Large intestine (tissue), 3 donors: ENCODE results near the gene CDYL. TPM values are rescaled to one million over a fixed set of nuclear protein-coding genes. Genes with fewer than 3 reads are reported as not detected.
A peak's percentile ranks its signal among the peaks of the same experiment; 100 is the strongest.

ENCODE experiments used
- DNase-seq, 2 donors: peaks; one replicate each; pipeline versions ENCODE4 v3.0.0 to v3.0.0-alpha.2; 2013
- H3K27ac ChIP-seq: one replicate; pipeline ENCODE4 v1.5.1; 2013; ENCODE audit warnings: low read length
- H3K27me3 ChIP-seq: 2 replicates; pipeline ENCODE4 v1.6.1; 2013; ENCODE audit warnings: low read length; ENCODE audit not compliant: control insufficient read depth, insufficient read depth
- H3K36me3 ChIP-seq: 2 replicates; pipeline ENCODE4 v1.6.1; 2013; ENCODE audit warnings: low read length; ENCODE audit not compliant: control insufficient read depth, insufficient read depth
- H3K4me1 ChIP-seq: one replicate; pipeline ENCODE4 v1.6.1; 2013; ENCODE audit warnings: low read length; ENCODE audit not compliant: control insufficient read depth, insufficient read depth
- H3K4me3 ChIP-seq: one replicate; pipeline ENCODE4 v1.5.1; 2013; ENCODE audit warnings: low read length
- H3K9me3 ChIP-seq: one replicate; pipeline ENCODE4 v1.6.1; 2013; ENCODE audit warnings: mild to moderate bottlenecking, low read depth, low read length, moderate library complexity; ENCODE audit not compliant: control insufficient read depth
- WGBS: methylation state at CpG from one replicate; pipeline ENCODE4 v1.1.5; 2013; ENCODE audit warnings: low lambda C conversion rate; ENCODE audit not compliant: insufficient coverage; 5-methylcytosine and 5-hydroxymethylcytosine counted together
- polyA plus RNA-seq: library from polyadenylated mRNA; unstranded; fragments of 120-200 nt; gene quantifications from one replicate; pipeline ENCODE4 v1.2.1, GENCODE V29; 2013

CDYL gene
- polyA plus RNA-seq, 1 donor = 15.4 TPM

DNA sequence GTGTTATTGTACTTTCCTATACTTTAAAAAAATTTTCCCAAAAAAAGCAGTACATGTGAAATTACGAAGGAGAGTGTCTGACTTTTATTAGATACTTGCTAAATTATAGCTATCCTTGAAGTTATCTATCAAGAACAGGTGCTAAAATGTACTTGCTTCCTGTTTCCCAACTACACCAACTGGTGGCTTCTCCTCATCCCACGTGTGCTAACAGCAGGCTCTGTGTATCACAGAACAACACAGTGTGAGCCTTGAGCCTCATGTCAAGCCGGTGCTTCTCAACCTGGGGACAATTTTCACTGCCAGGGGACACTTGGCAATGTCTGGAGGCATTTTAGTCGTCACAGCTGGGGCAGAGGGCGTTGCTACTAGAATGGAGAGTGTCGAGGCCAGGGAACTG, 36.2 kb upstream of the CDYL start:
- peaks cover 11% of the 10 kb centered on the region for H3K4me1 ChIP-seq
- 60% methylated on average over 1 of the region's 6 CpGs for WGBS

DNA sequence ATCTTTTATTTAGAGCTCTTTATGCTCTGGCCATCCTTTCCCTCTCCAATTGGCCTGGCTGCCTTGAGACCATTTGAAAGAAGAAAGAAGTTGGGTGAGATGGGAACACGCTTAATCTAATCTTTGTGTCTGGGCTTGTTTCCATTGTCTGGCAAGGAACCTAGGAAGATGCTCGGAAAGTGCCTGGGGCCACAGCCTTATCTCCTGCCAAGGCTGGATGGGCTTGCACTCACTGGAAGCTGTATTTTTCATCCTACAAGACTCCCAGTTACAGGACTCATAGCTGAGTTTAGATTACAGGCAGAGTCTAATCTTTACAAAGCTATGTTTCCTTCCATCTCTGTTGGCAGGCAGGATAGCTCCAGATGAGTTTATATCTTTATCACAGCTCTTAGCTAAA, 33.1 kb upstream of the CDYL start:
- H3K36me3 ChIP-seq = no peaks in the 10 kb centered on the region
- no peak overlapping the region for H3K27ac ChIP-seq
- H3K4me3 ChIP-seq = no peak overlapping the region
- H3K4me1 ChIP-seq = peaks cover 11% of the 10 kb centered on the region
- DNase-seq = no peak
- no CpG with 5 or more reads among the region's 2 CpGs for WGBS
- no peaks in the 10 kb centered on the region for H3K27me3 ChIP-seq
- H3K9me3 ChIP-seq = no peaks in the 10 kb centered on the region

More for the DNA sequence above, 36.2 kb upstream of the CDYL start:
- H3K4me3 ChIP-seq = no peak overlapping the region
- H3K27me3 ChIP-seq = no peaks in the 10 kb centered on the region
- H3K36me3 ChIP-seq = no peaks in the 10 kb centered on the region
- H3K27ac ChIP-seq = no peak overlapping the region
- H3K9me3 ChIP-seq = no peaks in the 10 kb centered on the region
- DNase-seq = no peak

- no peaks in the 10 kb centered on the region for H3K36me3 ChIP-seq
- H3K27ac ChIP-seq = peak overlapping the region; percentile 7
- H3K4me1 ChIP-seq = peaks cover 11% of the 10 kb centered on the region
- peak; percentile 67 to 80 for DNase-seq
- WGBS = no CpG with 5 or more reads among the region's 5 CpGs
- H3K9me3 ChIP-seq = no peaks in the 10 kb centered on the region
- no peak overlapping the region for H3K4me3 ChIP-seq
- no peaks in the 10 kb centered on the region for H3K27me3 ChIP-seq
Measured at GRCh38 chr6:4743926-4744325, 32.3 kb upstream of the CDYL start.

- Histone ChIP-seq H3K9me3 (no peaks in the 10 kb centered on the region), H3K27ac (no peak overlapping the region), H3K36me3 (no peaks in the 10 kb centered on the region), H3K4me1 (peaks cover 11% of the 10 kb centered on the region), H3K4me3 (no peak overlapping the region), H3K27me3 (no peaks in the 10 kb centered on the region)
- no peak for DNase-seq
- no CpG with 5 or more reads among the region's 2 CpGs for WGBS
Measured at GRCh38 chr6:4747588-4747987, 28.6 kb upstream of the CDYL start.

DNA sequence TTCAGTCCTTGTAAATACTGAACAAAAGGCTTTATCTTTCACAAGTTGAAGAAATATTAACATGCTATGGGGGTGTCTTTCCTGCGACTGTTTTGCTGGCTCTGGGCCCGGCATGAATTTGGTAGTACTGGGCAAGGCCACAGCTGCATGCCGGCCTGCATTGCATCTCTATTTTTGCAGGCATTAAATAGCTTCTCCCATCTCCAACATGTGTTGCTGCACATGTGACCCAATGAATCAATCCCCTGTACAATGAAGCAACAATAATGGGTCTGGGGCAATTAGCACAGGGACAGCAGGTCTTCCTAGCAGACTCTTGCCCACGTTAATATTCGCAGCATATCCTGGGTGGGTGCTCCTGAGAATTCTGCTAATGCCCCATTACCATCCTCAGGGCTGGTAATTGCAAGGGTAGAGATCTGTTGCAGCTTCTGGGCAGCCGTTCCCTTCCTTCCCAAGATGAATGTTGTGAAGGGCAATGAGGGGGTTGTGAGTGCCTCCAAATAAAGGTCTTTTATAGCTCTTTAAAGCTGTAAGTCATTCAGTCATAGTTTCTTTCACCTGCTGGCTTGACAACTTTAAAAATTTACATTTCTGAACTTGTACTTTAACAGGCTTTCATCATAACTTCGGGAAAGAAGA, 24.3 kb upstream of the CDYL start:
- no peaks in the 10 kb centered on the region for H3K9me3 ChIP-seq
- 80% methylated on average over 1 of the region's 7 CpGs for WGBS
- H3K36me3 ChIP-seq = no peaks in the 10 kb centered on the region
- H3K4me1 ChIP-seq = no peaks in the 10 kb centered on the region
- H3K4me3 ChIP-seq = no peak overlapping the region
- DNase-seq = no peak
- H3K27ac ChIP-seq = no peak overlapping the region
- no peaks in the 10 kb centered on the region for H3K27me3 ChIP-seq

DNA sequence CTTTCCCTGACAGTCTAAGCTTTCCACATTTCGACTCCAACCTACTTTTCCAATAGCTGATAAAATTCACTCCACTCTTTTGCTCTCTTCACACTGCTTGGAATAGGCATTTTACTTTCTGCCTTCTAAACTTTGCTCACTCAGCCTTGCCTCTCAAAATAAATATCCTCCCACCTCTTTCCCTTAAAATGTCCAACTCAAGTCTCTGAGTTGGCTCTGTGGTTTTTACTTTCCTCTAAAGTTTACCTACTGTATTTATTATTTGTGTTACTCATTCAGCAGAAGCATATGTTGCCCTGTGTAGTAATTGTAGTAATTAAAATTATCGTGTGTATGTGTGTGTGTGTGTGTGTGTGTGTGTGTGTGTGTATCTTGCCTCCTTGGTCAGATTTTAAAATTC, 20.0 kb upstream of the CDYL start:
- 70% methylated on average over 2 of the region's 2 CpGs for WGBS

GRCh38 chr6:4759997-4760396, 16.2 kb upstream of the CDYL start:
- Histone ChIP-seq H3K4me1 (no peaks in the 10 kb centered on the region), H3K4me3 (no peak overlapping the region), H3K27me3 (no peaks in the 10 kb centered on the region), H3K27ac (no peak overlapping the region), H3K9me3 (peaks cover 7% of the 10 kb centered on the region), H3K36me3 (no peaks in the 10 kb centered on the region)
- no CpG with 5 or more reads among the region's 1 CpG for WGBS
- no peak for DNase-seq

More for the DNA sequence above, 20.0 kb upstream of the CDYL start:
- Histone ChIP-seq H3K27ac (no peak overlapping the region), H3K4me1 (no peaks in the 10 kb centered on the region), H3K4me3 (no peak overlapping the region), H3K36me3 (no peaks in the 10 kb centered on the region), H3K9me3 (no peaks in the 10 kb centered on the region), H3K27me3 (no peaks in the 10 kb centered on the region)
- DNase-seq = no peak

GRCh38 chr6:4760773-4761172, 15.4 kb upstream of the CDYL start:
- peaks cover 7% of the 10 kb centered on the region for H3K9me3 ChIP-seq
- 100% methylated on average over 1 of the region's 3 CpGs for WGBS
- no peak overlapping the region for H3K4me3 ChIP-seq
- H3K36me3 ChIP-seq = no peaks in the 10 kb centered on the region
- DNase-seq = no peak
- H3K27me3 ChIP-seq = no peaks in the 10 kb centered on the region
- no peak overlapping the region for H3K27ac ChIP-seq
- H3K4me1 ChIP-seq = no peaks in the 10 kb centered on the region

GRCh38 chr6:4762294-4762693, 13.9 kb upstream of the CDYL start:
- no peak overlapping the region for H3K27ac ChIP-seq
- H3K27me3 ChIP-seq = no peaks in the 10 kb centered on the region
- DNase-seq = no peak
- peaks cover 7% of the 10 kb centered on the region for H3K9me3 ChIP-seq
- H3K36me3 ChIP-seq = no peaks in the 10 kb centered on the region
- H3K4me1 ChIP-seq = no peaks in the 10 kb centered on the region
- no peak overlapping the region for H3K4me3 ChIP-seq

GRCh38 chr6:4763921-4764320, 12.3 kb upstream of the CDYL start:
- no peak for DNase-seq
- H3K36me3 ChIP-seq = no peaks in the 10 kb centered on the region
- peaks cover 7% of the 10 kb centered on the region for H3K9me3 ChIP-seq
- H3K4me1 ChIP-seq = no peaks in the 10 kb centered on the region
- H3K27ac ChIP-seq = no peak overlapping the region
- no peak overlapping the region for H3K4me3 ChIP-seq
- no peaks in the 10 kb centered on the region for H3K27me3 ChIP-seq
- no CpG with 5 or more reads among the region's 1 CpG for WGBS

DNA sequence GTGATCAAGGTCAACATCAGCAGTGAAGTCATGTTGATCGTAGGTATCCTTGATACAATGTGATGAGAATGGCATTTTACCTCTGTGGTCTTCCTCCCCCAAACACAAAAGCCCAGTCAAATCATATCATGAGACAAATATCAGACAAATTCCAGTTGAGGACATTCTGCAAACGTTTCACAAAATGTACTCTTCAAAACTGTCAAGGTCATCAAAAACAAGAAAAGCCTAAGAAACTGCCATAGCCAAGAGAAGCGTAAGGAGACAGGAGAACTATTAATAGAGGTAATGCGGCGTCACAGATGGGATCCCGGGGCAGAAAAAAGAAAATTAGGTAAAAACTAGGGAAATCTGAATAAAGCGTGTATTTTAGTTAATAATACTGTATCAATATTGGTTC, 7.4 kb upstream of the CDYL start:
- no peak overlapping the region for H3K27ac ChIP-seq
- no peak overlapping the region for H3K4me3 ChIP-seq
- no peaks in the 10 kb centered on the region for H3K4me1 ChIP-seq
- no peak for DNase-seq
- H3K36me3 ChIP-seq = no peaks in the 10 kb centered on the region
- H3K27me3 ChIP-seq = peaks cover 8% of the 10 kb centered on the region
- WGBS = 17% methylated on average over 1 of the region's 7 CpGs
- H3K9me3 ChIP-seq = no peaks in the 10 kb centered on the region
